K562 (cell line): Measurements from ENCODE around the gene TMEM120A. TPM values are rescaled to one million over a fixed set of nuclear protein-coding genes. Genes with fewer than 3 reads are reported as not detected.

ENCODE experiments used
- BHLHE40 ChIP-seq: IDR thresholded peaks from 2 replicates; pipeline ENCODE4 v1.6.1; 2011; ENCODE audit warnings: low read length, improper control_type of control experiment
- CBFA2T3 ChIP-seq: fragments of 450-650 bp; IDR thresholded peaks from 2 replicates; pipeline ENCODE4 v1.6.1; 2017
- CBX3 ChIP-seq, 2 experiments: IDR thresholded peaks; 1 replicate in 1 of 2; 2 replicates in 1 of 2; pipeline ENCODE4 v1.6.1; 2012; ENCODE audit warnings: inconsistent platforms in 2 of 2, low read length in 2 of 2, borderline replicate concordance in 1 of 2, control low read depth in 1 of 2
- CXXC5 ChIP-seq: fragments of 250-450 bp; sonication (Bioruptor Pico); IDR thresholded peaks from 2 replicates; pipeline ENCODE4 v1.8.0; 2022; ENCODE audit warnings: inconsistent platforms, mild to moderate bottlenecking, moderate library complexity
- FOXK2 ChIP-seq, 2 experiments: fragments of 450-650 bp; IDR thresholded peaks in 1 of 2; conservative IDR thresholded peaks in 1 of 2; 2 replicates each; pipeline ENCODE4 v1.6.1; 2016; ENCODE audit warnings: low read depth in 2 of 2, mild to moderate bottlenecking in 1 of 2
- MIER1 ChIP-seq: fragments of 450-650 bp; IDR thresholded peaks from 2 replicates; pipeline ENCODE4 v1.6.1; 2016; ENCODE audit warnings: antibody characterized with exemption, mild to moderate bottlenecking, low read depth
- NFIC ChIP-seq: fragments of 450-650 bp; IDR thresholded peaks from 2 replicates; pipeline ENCODE4 v1.6.1; 2017; ENCODE audit warnings: mild to moderate bottlenecking, inconsistent platforms
- PHB2 ChIP-seq: fragments of 450-650 bp; IDR thresholded peaks from 2 replicates; pipeline ENCODE4 v1.6.1; 2017; ENCODE audit warnings: low read depth
- RCOR1 ChIP-seq, 2 experiments: IDR thresholded peaks; 2 replicates each; pipeline ENCODE4 v1.6.1; 2012; ENCODE audit warnings: low read depth in 2 of 2, low read length in 2 of 2, borderline replicate concordance in 1 of 2, improper control_type of control experiment in 1 of 2
- SETDB1 ChIP-seq: IDR thresholded peaks from one replicate; pipeline ENCODE4 v1.6.1; 2012; ENCODE audit warnings: low read length, control low read depth, inconsistent platforms
- SMAD4 ChIP-seq: fragments of 250-450 bp; sonication (Bioruptor Pico); conservative IDR thresholded peaks from 2 replicates; pipeline ENCODE4 v1.8.0; 2021; ENCODE audit warnings: inconsistent platforms, mild to moderate bottlenecking, moderate library complexity
- SMARCE1 ChIP-seq: fragments of 450-650 bp; IDR thresholded peaks from 2 replicates; pipeline ENCODE4 v1.7.1; 2016; ENCODE audit warnings: mild to moderate bottlenecking
- SP1 ChIP-seq: sonication (generic); formaldehyde crosslinking; IDR thresholded peaks from 2 replicates; pipeline ENCODE4 v1.8.1; 2022; ENCODE audit warnings: mild to moderate bottlenecking, missing genetic modification reagents
- STAT6 ChIP-seq: sonication (generic); formaldehyde crosslinking; IDR thresholded peaks from 2 replicates; pipeline ENCODE4 v1.8.1; 2023; ENCODE audit warnings: mild to moderate bottlenecking, missing genetic modification reagents
- TEAD4 ChIP-seq, 2 experiments: sonication (generic) in 1 of 2; formaldehyde crosslinking in 1 of 2; IDR thresholded peaks; 2 replicates each; pipeline versions ENCODE4 v1.6.1 to v1.8.0; 2012 to 2022; ENCODE audit warnings: borderline replicate concordance in 1 of 2, inconsistent platforms in 1 of 2, low read length in 1 of 2, mild to moderate bottlenecking in 1 of 2, missing genetic modification reagents in 1 of 2
- USF2 ChIP-seq: sonication (generic); formaldehyde crosslinking; IDR thresholded peaks from 2 replicates; pipeline ENCODE4 v1.5.0; 2020; ENCODE audit warnings: missing genetic modification reagents
- ZC3H11A ChIP-seq: IDR thresholded peaks from 2 replicates; pipeline ENCODE4 v1.6.1; 2012; ENCODE audit warnings: low read depth, low read length, improper control_type of control experiment
- ZKSCAN1 ChIP-seq: fragments of 150-350 bp; IDR thresholded peaks from 2 replicates; pipeline ENCODE4 v1.6.1; 2016; ENCODE audit warnings: low read depth, low read length
- ZNF134 ChIP-seq: fragments of 250-450 bp; sonication (Bioruptor Pico); conservative IDR thresholded peaks from 2 replicates; pipeline ENCODE4 v1.4.0; 2020
- ZNF23 ChIP-seq: fragments of 250-450 bp; sonication (Bioruptor Pico); IDR thresholded peaks from 2 replicates; pipeline ENCODE4 v1.4.0; 2020; ENCODE audit warnings: mild to moderate bottlenecking
- ZNF263 ChIP-seq: sonication (generic); formaldehyde crosslinking; IDR thresholded peaks from 2 replicates; pipeline ENCODE4 v1.8.0; 2022; ENCODE audit warnings: mild to moderate bottlenecking, missing genetic modification reagents, borderline replicate concordance
- ZNF592 ChIP-seq: fragments of 450-650 bp; IDR thresholded peaks from 2 replicates; pipeline ENCODE4 v1.6.1; 2017; ENCODE audit warnings: antibody characterized with exemption, mild to moderate bottlenecking
- polyA plus RNA-seq, 8 experiments: library from polyadenylated mRNA; depleted of rRNA in 4 of 8; stranded (reverse) in 5 of 8; unstranded in 3 of 8; fragments of >200 nt; fragmentation: Nextera tagmentation in 2 of 8; fragmentation: Illumina TruSeq in 1 of 8; extraction: Ambion mirVana in 2 of 8; extraction: Trizol in 1 of 8; gene quantifications; 2 replicates each; pipeline versions ENCODE4 v1.2.1 to v1.2.3, GENCODE V29; 2011 to 2014; ENCODE audit warnings: inconsistent platforms in 1 of 8, missing spikeins in 1 of 8
- total RNA-seq, 7 experiments: library from RNA; depleted of rRNA in 6 of 7; stranded (reverse); fragments of >200 nt in 6 of 7; fragmentation: Illumina TruSeq in 2 of 7; extraction: Trizol in 2 of 7; gene quantifications; 2 replicates each; pipeline versions ENCODE4 v1.2.1 to v1.2.3, GENCODE V29; 2011 to 2021; ENCODE audit warnings: low replicate concordance in 1 of 7

Gene TMEM120A
- total and polyA plus RNA-seq, 9 of the 15 experiments (the other 6 are each of a cell fraction or from before 2014, with no cell fraction given): 2.3 to 90.2 (median 22.9) TPM

- 0 out of 2 replicates have a peak, but pooled peaks have one; percentile 6 for TF ChIP-seq SMARCE1
- peak; percentile 35 to 60; a peak in 2 of 4 replicates for TF ChIP-seq RCOR1 (IDR thresholded peaks at IDR 0.05; ENCODE audit: borderline replicate concordance in 1 of 2, low read depth in 2 of 2, low read length in 2 of 2)
- TF ChIP-seq SMAD4 (CRISPR knock-in tag): peak; percentile 67; the same call in 1 of the 2 replicates
- TF ChIP-seq BHLHE40: peak; percentile 4; the same call in 1 of the 2 replicates
- TF ChIP-seq PHB2: no peak
- no peak for TF ChIP-seq MIER1
- peak; percentile 82 for TF ChIP-seq ZNF134 (CRISPR knock-in tag)
- 0 out of 2 replicates have a peak, but pooled peaks have one; percentile 17 for TF ChIP-seq NFIC
- no peak for TF ChIP-seq ZC3H11A
- peak; percentile 97 for TF ChIP-seq SP1 (CRISPR knock-in tag)
- no peak for TF ChIP-seq SETDB1
- TF ChIP-seq CBX3 (IDR thresholded peaks at IDR 0.05; ENCODE audit: borderline replicate concordance in 1 of 2, low read length in 2 of 2): peak in 1 of 2 experiments; percentile 79; a peak in 1 of 3 replicates
- TF ChIP-seq ZNF23 (CRISPR knock-in tag): no peak
- TF ChIP-seq ZKSCAN1: 0 out of 2 replicates have a peak, but pooled peaks have one; percentile 15
- peak; percentile 77 for TF ChIP-seq ZNF263 (CRISPR knock-in tag)
- peak; percentile 84 for TF ChIP-seq CXXC5 (CRISPR knock-in tag)
- TF ChIP-seq USF2 (CRISPR knock-in tag): peak; percentile 76
- peak; percentile 4; the same call in 1 of the 2 replicates for TF ChIP-seq TEAD4 (IDR thresholded peaks at IDR 0.05; ENCODE audit: low read length)
- no peak for TF ChIP-seq TEAD4 (CRISPR knock-in tag; IDR thresholded peaks at IDR 0.05; ENCODE audit: borderline replicate concordance)
- no peak for TF ChIP-seq ZNF592
- TF ChIP-seq FOXK2 (conservative IDR thresholded peaks at IDR 0.05 in 1 of 2, IDR thresholded peaks at IDR 0.05 in 1 of 2; ENCODE audit: low read depth in 2 of 2): 0 out of 4 replicates have a peak, but pooled peaks of 1 of the 2 experiments have one; percentile 14
- TF ChIP-seq STAT6 (CRISPR knock-in tag): peak; percentile 62; the same call in 1 of the 2 replicates
- no peak for TF ChIP-seq CBFA2T3
These were observed at the start of gene TMEM120A (continued) for GRCh38 chr7:75994388-75995051.
